ENCODE measurements around the gene MAP2K5.

Gene MAP2K5

GRCh38 chr15:67816668-67817067 is 274.2 kb downstream of the MAP2K5 start:
- CTCF ChIA-PET: no interaction called here
- DNase-seq (ENCODE audit: extremely low spot score): no peak
- TF ChIP-seq CTCF (IDR thresholded peaks at IDR 0.05; ENCODE audit: control extremely low read depth, extremely low read depth, low read depth, missing control alignments): no peak
- POLR2A ChIA-PET: no interaction called here

- no peak for DNase-seq (ENCODE audit: extremely low spot score)
- CTCF ChIA-PET: interaction anchor here (1.0 kb wide), 1 partner anchor 10 kb away, joined by 4 read pairs; no protein-coding TSS in a partner anchor
- POLR2A ChIA-PET: no interaction called here
- TF ChIP-seq CTCF (IDR thresholded peaks at IDR 0.05; ENCODE audit: control extremely low read depth, extremely low read depth, low read depth, missing control alignments): no peak
These were observed 276.0 kb downstream of the MAP2K5 start for GRCh38 chr15:67818464-67818863.

GRCh38 chr15:67819636-67820035 is 277.1 kb downstream of the MAP2K5 start:
- POLR2A ChIA-PET: no interaction called here
- CTCF ChIA-PET: no interaction called here
- no peak for DNase-seq (ENCODE audit: extremely low spot score)
- no peak for TF ChIP-seq CTCF (IDR thresholded peaks at IDR 0.05; ENCODE audit: control extremely low read depth, extremely low read depth, low read depth, missing control alignments)

- DNase-seq (ENCODE audit: extremely low spot score): no peak
- POLR2A ChIA-PET: no interaction called here
- TF ChIP-seq CTCF (IDR thresholded peaks at IDR 0.05; ENCODE audit: control extremely low read depth, extremely low read depth, low read depth, missing control alignments): no peak
- CTCF ChIA-PET: interaction anchor here (0.9 to 1.4 kb wide), 3 partner anchors 15 to 37 kb away, joined by 3 read pairs; no protein-coding TSS in a partner anchor
These were observed 277.9 kb downstream of the MAP2K5 start for GRCh38 chr15:67820122-67820991.

GRCh38 chr15:67820992-67821783 is 278.7 kb downstream of the MAP2K5 start:
- POLR2A ChIA-PET: no interaction called here
- CTCF ChIA-PET: interaction anchor here (0.9 to 1.4 kb wide), 3 partner anchors 14 to 37 kb away, joined by 3 read pairs; no protein-coding TSS in a partner anchor

More at GRCh38 chr15:67820992-67821783, 278.7 kb downstream of the MAP2K5 start:
- no peak for TF ChIP-seq CTCF (IDR thresholded peaks at IDR 0.05; ENCODE audit: control extremely low read depth, extremely low read depth, low read depth, missing control alignments)
- peak; percentile 73 for DNase-seq (ENCODE audit: extremely low spot score)
